Vagina (tissue), 2 donors: ENCODE results near the gene COL2A1.

Source experiments
- CTCF ChIP-seq, 3 experiments: fragments of 450-650 bp in 2 of 3; fragments of 200-600 bp in 1 of 3; sonication (generic) in 1 of 3; IDR thresholded peaks; one replicate each; pipeline ENCODE4 v1.5.1; 2017 to 2019; ENCODE audit warnings: antibody characterized with exemption in 3 of 3, mild to moderate bottlenecking in 2 of 3, moderate library complexity in 2 of 3
- POLR2A ChIP-seq, 2 donors: fragments of 450-650 bp; IDR thresholded peaks; one replicate each; pipeline ENCODE4 v1.6.1; 2017; ENCODE audit warnings: antibody characterized with exemption in 2 of 2, mild to moderate bottlenecking in 2 of 2, moderate library complexity in 2 of 2
- POLR2AphosphoS5 ChIP-seq, 2 donors: sonication (generic); formaldehyde crosslinking; IDR thresholded peaks; one replicate each; pipeline ENCODE4 v1.9.0; 2017; ENCODE audit warnings: antibody characterized with exemption in 2 of 2, mild to moderate bottlenecking in 2 of 2, low read depth in 1 of 2; ENCODE audit not compliant: insufficient read depth in 1 of 2

- TF ChIP-seq POLR2AphosphoS5 (IDR thresholded peaks at IDR 0.05; ENCODE audit: insufficient read depth in 1 of 2, low read depth in 1 of 2) = no peak
- no peak for TF ChIP-seq POLR2A (IDR thresholded peaks at IDR 0.05)
- TF ChIP-seq CTCF (IDR thresholded peaks at IDR 0.05) = no peak
These were observed 9.0 kb upstream of the COL2A1 start for GRCh38 chr12:48013287-48013686.
